Vagina (tissue), 2 donors: Measurements from ENCODE around the gene KANSL1L.

Experiments
- POLR2AphosphoS5 ChIP-seq, 2 donors: sonication (generic); formaldehyde crosslinking; IDR thresholded peaks; one replicate each; pipeline ENCODE4 v1.9.0; 2017; ENCODE audit warnings: antibody characterized with exemption in 2 of 2, mild to moderate bottlenecking in 2 of 2, low read depth in 1 of 2; ENCODE audit not compliant: insufficient read depth in 1 of 2
- TF ChIP-seq, protein P1 (sequence below), 3 experiments: fragments of 450-650 bp in 2 of 3; fragments of 200-600 bp in 1 of 3; sonication (generic) in 1 of 3; IDR thresholded peaks; one replicate each; pipeline ENCODE4 v1.5.1; 2017 to 2019; ENCODE audit warnings: antibody characterized with exemption in 3 of 3, mild to moderate bottlenecking in 2 of 3, moderate library complexity in 2 of 3

DNA sequence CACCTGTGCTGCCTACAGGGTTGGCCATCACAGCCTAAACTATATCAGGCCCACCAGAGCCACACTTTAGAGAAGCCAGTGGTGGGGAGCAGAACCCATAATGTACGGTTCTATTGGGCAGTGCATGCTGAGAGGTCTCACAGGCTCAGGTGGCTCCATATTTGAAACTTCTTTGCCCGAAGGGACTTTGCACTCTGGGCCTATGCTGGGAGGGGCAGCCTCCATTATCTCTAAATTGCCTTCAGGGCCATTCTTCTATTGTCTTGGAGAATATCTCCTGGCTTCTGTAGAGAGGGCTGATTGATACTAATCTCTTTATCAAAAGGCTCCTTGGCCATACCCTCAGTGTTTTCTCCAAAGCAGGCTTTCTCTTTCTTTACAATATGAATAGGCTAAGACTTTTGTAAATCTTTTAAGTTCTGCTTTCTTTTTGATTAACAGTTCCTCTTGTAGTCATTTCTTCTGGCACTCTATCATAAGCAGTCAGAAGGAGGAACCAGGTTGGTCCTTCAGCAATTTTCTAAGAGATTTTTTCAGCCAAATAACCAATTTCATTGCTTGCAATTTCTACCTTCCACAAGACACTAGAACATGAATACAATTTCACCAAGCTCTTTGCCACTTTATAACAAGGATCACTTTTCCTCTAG, 124.2 kb downstream of the KANSL1L start:
- TF ChIP-seq POLR2AphosphoS5 (IDR thresholded peaks at IDR 0.05; ENCODE audit: insufficient read depth in 1 of 2, low read depth in 1 of 2): no peak
- TF ChIP-seq, protein P1, sequence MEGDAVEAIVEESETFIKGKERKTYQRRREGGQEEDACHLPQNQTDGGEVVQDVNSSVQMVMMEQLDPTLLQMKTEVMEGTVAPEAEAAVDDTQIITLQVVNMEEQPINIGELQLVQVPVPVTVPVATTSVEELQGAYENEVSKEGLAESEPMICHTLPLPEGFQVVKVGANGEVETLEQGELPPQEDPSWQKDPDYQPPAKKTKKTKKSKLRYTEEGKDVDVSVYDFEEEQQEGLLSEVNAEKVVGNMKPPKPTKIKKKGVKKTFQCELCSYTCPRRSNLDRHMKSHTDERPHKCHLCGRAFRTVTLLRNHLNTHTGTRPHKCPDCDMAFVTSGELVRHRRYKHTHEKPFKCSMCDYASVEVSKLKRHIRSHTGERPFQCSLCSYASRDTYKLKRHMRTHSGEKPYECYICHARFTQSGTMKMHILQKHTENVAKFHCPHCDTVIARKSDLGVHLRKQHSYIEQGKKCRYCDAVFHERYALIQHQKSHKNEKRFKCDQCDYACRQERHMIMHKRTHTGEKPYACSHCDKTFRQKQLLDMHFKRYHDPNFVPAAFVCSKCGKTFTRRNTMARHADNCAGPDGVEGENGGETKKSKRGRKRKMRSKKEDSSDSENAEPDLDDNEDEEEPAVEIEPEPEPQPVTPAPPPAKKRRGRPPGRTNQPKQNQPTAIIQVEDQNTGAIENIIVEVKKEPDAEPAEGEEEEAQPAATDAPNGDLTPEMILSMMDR (IDR thresholded peaks at IDR 0.05): no peak
